Type B pancreatic cell (in vitro differentiated cells): ENCODE results near the gene KRT6A. TPM values are rescaled to one million over a fixed set of nuclear protein-coding genes. Genes with fewer than 3 reads are reported as not detected.

Experiments
- DNase-seq: peaks from one replicate; pipeline ENCODE4 v3.0.0; 2021; ENCODE audit warnings: mixed read lengths; ENCODE audit not compliant: unreplicated experiment; ENCODE audit errors: extremely low spot score
- H3K27ac Mint-ChIP-seq: 2 replicates; pipeline ENCODE4 v1.8.0; 2021; ENCODE audit warnings: mild to moderate bottlenecking, mixed read lengths
- H3K27me3 Mint-ChIP-seq: 2 replicates; pipeline ENCODE4 v1.8.0; 2021; ENCODE audit warnings: mixed read lengths
- H3K36me3 Mint-ChIP-seq: 2 replicates; pipeline ENCODE4 v1.8.0; 2021; ENCODE audit warnings: mixed read lengths
- H3K4me1 Mint-ChIP-seq: one replicate; pipeline ENCODE4 v1.8.0; 2021; ENCODE audit warnings: mixed read lengths; ENCODE audit not compliant: unreplicated experiment
- H3K4me3 Mint-ChIP-seq: 2 replicates; pipeline ENCODE4 v1.8.0; 2021; ENCODE audit warnings: mild to moderate bottlenecking, mixed read lengths
- H3K9me3 Mint-ChIP-seq: 2 replicates; pipeline ENCODE4 v1.8.0; 2021; ENCODE audit warnings: mixed read lengths
- CTCF ChIP-seq: fragments of 200-600 bp; sonication (generic); conservative IDR thresholded peaks from 2 replicates; pipeline ENCODE4 v1.5.0; 2021; ENCODE audit warnings: antibody characterized with exemption, mild to moderate bottlenecking
- total RNA-seq: library from RNA; stranded (reverse); gene quantifications from 2 replicates; pipeline ENCODE4 v1.2.1, GENCODE V29; 2021; ENCODE audit warnings: low replicate concordance

KRT6A gene
- total RNA-seq, 1 donor from 2014 or later: 9.9 TPM

GRCh38 chr12:52521175-52521567, 28.1 kb upstream of the KRT6A start:
- Mint-ChIP-seq H3K27me3 (peaks cover 9% of the 10 kb centered on the region), H3K27ac (no peak overlapping the region), H3K9me3 (no peaks in the 10 kb centered on the region), H3K36me3 (no peaks in the 10 kb centered on the region), H3K4me1 (no peaks in the 10 kb centered on the region), H3K4me3 (no peak overlapping the region)
- no peak for TF ChIP-seq CTCF
- peak; percentile 48 for DNase-seq

- Mint-ChIP-seq H3K27ac (no peak within 1 kb of the TSS), H3K27me3 (peaks cover 15% of the 10 kb centered on the region), H3K4me1 (no peaks in the 10 kb centered on the region), H3K9me3 (no peaks in the 10 kb centered on the region), H3K4me3 (no peak within 1 kb of the TSS), H3K36me3 (no peaks in the 10 kb centered on the region)
- TF ChIP-seq CTCF: no peak
- DNase-seq: peak; percentile 44
Measured at GRCh38 chr12:52519826-52520662, 27.0 kb upstream of the KRT6A start, which contains the start of gene KRT5. KRT5 (minus strand) TSS chr12:52520394; CDS start chr12:52520296, 98 bp downstream.

- no peak overlapping the region for H3K4me3 Mint-ChIP-seq
- DNase-seq: no peak
- no peaks in the 10 kb centered on the region for H3K4me1 Mint-ChIP-seq
- no peaks in the 10 kb centered on the region for H3K36me3 Mint-ChIP-seq
- no peak for TF ChIP-seq CTCF
- H3K9me3 Mint-ChIP-seq: no peaks in the 10 kb centered on the region
- H3K27me3 Mint-ChIP-seq: peaks cover 15% of the 10 kb centered on the region
- no peak overlapping the region for H3K27ac Mint-ChIP-seq
Measured at GRCh38 chr12:52519387-52519703, 26.3 kb upstream of the KRT6A start.

GRCh38 chr12:52518574-52519386, 25.7 kb upstream of the KRT6A start:
- H3K9me3 Mint-ChIP-seq: no peaks in the 10 kb centered on the region
- H3K27ac Mint-ChIP-seq: no peak overlapping the region
- peak; percentile 43 for DNase-seq
- H3K27me3 Mint-ChIP-seq: peaks cover 15% of the 10 kb centered on the region
- no peaks in the 10 kb centered on the region for H3K36me3 Mint-ChIP-seq
- H3K4me3 Mint-ChIP-seq: no peak overlapping the region
- no peaks in the 10 kb centered on the region for H3K4me1 Mint-ChIP-seq
- TF ChIP-seq CTCF: no peak

- no peak for DNase-seq
- no peak for TF ChIP-seq CTCF
- H3K27ac Mint-ChIP-seq: no peak overlapping the region
Measured at GRCh38 chr12:52517888-52518287, 24.8 kb upstream of the KRT6A start.

More at GRCh38 chr12:52517888-52518287, 24.8 kb upstream of the KRT6A start:
- H3K36me3 Mint-ChIP-seq: no peaks in the 10 kb centered on the region
- no peaks in the 10 kb centered on the region for H3K4me1 Mint-ChIP-seq
- H3K4me3 Mint-ChIP-seq: no peak overlapping the region
- peaks cover 13% of the 10 kb centered on the region for H3K27me3 Mint-ChIP-seq
- no peaks in the 10 kb centered on the region for H3K9me3 Mint-ChIP-seq
